GM12878 (cell line): ENCODE measurements around the gene CTBP1. TPM values are rescaled to one million over a fixed set of nuclear protein-coding genes. Genes with fewer than 3 reads are reported as not detected.

Experiments
- ATAC-seq: fragments of 200-7000 bp; cut with Tn5 transposase; 3 replicates; pipeline ENCODE4 v1.9.1; 2020; ENCODE audit warnings: mild to moderate bottlenecking, moderate library complexity
- BruUV-seq: library from RNA; stranded (reverse); fragments of 400-500 nt; replicated peaks from 2 replicates; lab custom pipeline; 2021; lab: Mats Ljungman, UMichigan
- CTCF ChIA-PET: fragments of 300-600 bp; sonication (Branson Sonifier 250); formaldehyde crosslinking; extraction: SDS; loops from one replicate; lab custom pipeline; 2021; ENCODE audit warnings: inconsistent platforms; lab: Yijun Ruan, JAX
- POLR2A ChIA-PET: fragments of 350-600 bp; formaldehyde crosslinking; extraction: SDS; loops from one replicate; lab custom pipeline; 2021; ENCODE audit warnings: inconsistent platforms; lab: Charles Lee
- RAD21 ChIA-PET: fragments of 300-600 bp; sonication (Branson Sonifier 250); formaldehyde crosslinking; loops from one replicate; lab custom pipeline; 2023; ENCODE audit warnings: antibody characterized with exemption; ENCODE audit not compliant: unreplicated experiment; lab: Charles Lee
- SMC1A ChIA-PET: fragments of 300-600 bp; sonication (Branson Sonifier 250); formaldehyde crosslinking; loops from one replicate; lab custom pipeline; 2023; ENCODE audit not compliant: unreplicated experiment, uncharacterized antibody; lab: Charles Lee
- DNase-seq: peaks from one replicate; pipeline ENCODE4 v3.0.0-alpha.2; 2011; ENCODE audit warnings: low read depth, low spot score
- FAIRE-seq: peaks from 3 replicates; lab custom pipeline; 2011; peaks lifted over from hg19 to GRCh38; lab: Jason Lieb, UNC
- H2AFZ ChIP-seq: 2 replicates; pipeline ENCODE4 v1.6.0; 2011; ENCODE audit warnings: low read depth, low read length, control low read depth; ENCODE audit not compliant: control insufficient read depth
- H3K27ac ChIP-seq: 2 replicates; pipeline ENCODE4 v1.5.1; 2011; ENCODE audit warnings: control low read depth; ENCODE audit not compliant: control insufficient read depth, insufficient read depth
- H3K27me3 ChIP-seq, 2 experiments: replicated peaks in 1 of 2; 2 replicates each; pipeline versions ENCODE4 v1.6.0 to v1.6.1; 2011; ENCODE audit warnings: low read length in 1 of 2; ENCODE audit not compliant: control insufficient read depth in 2 of 2, insufficient read depth in 2 of 2
- H3K36me3 ChIP-seq, 2 experiments: 2 replicates each; pipeline ENCODE4 v1.5.1; 2011; ENCODE audit warnings: low read length in 1 of 2; ENCODE audit not compliant: control insufficient read depth in 2 of 2, insufficient read depth in 2 of 2
- H3K4me1 ChIP-seq: 2 replicates; pipeline ENCODE4 v1.6.1; 2011; ENCODE audit warnings: mild to moderate bottlenecking, low read length, moderate library complexity, mixed read lengths; ENCODE audit not compliant: control insufficient read depth, insufficient read depth
- H3K4me2 ChIP-seq: 2 replicates; pipeline ENCODE4 v1.6.0; 2011; ENCODE audit warnings: control low read depth; ENCODE audit not compliant: control insufficient read depth, insufficient read depth
- H3K4me3 ChIP-seq: fragments of 200-600 bp; sonication (generic); 2 replicates; pipeline ENCODE4 v1.5.1; 2016
- H3K79me2 ChIP-seq: 2 replicates; pipeline ENCODE4 v1.6.0; 2011; ENCODE audit warnings: low read length; ENCODE audit not compliant: control insufficient read depth, insufficient read depth
- H3K9ac ChIP-seq: 2 replicates; pipeline ENCODE4 v1.8.0; 2011; ENCODE audit warnings: low read length, control low read depth, mixed read lengths; ENCODE audit not compliant: control insufficient read depth, insufficient read depth
- H3K9me3 ChIP-seq: replicated peaks from 3 replicates; pipeline ENCODE4 v1.5.1; 2011; ENCODE audit warnings: mild to moderate bottlenecking, low read length; ENCODE audit not compliant: control insufficient read depth, insufficient read depth
- H4K20me1 ChIP-seq: 2 replicates; pipeline ENCODE4 v1.6.0; 2011; ENCODE audit not compliant: control insufficient read depth, insufficient read depth
- DPF2 ChIP-seq: fragments of 450-650 bp; IDR thresholded peaks from 2 replicates; pipeline ENCODE4 v1.6.1; 2017; ENCODE audit warnings: mild to moderate bottlenecking
- SKIL ChIP-seq: fragments of 450-650 bp; IDR thresholded peaks from 2 replicates; pipeline ENCODE4 v1.6.1; 2017; ENCODE audit warnings: mild to moderate bottlenecking, low read depth, inconsistent platforms; ENCODE audit not compliant: poor library complexity, severe bottlenecking
- YY1 ChIP-seq: IDR thresholded peaks from 2 replicates; pipeline ENCODE4 v1.6.1; 2011; ENCODE audit warnings: low read depth, mild to moderate bottlenecking, low read length
- ZNF24 ChIP-seq: fragments of 450-650 bp; IDR thresholded peaks from 2 replicates; pipeline ENCODE4 v1.6.1; 2017; ENCODE audit warnings: antibody characterized with exemption, mild to moderate bottlenecking
- ZNF592 ChIP-seq: fragments of 450-650 bp; IDR thresholded peaks from 2 replicates; pipeline ENCODE4 v1.6.1; 2017; ENCODE audit warnings: mild to moderate bottlenecking, moderate library complexity
- WGBS: methylation state at CpG from one replicate; pipeline ENCODE4 v1.1.6; 2016; ENCODE audit warnings: low lambda C conversion rate; ENCODE audit not compliant: insufficient replicate concordance, insufficient coverage; ENCODE audit errors: missing lambda C conversion rate; 5-methylcytosine and 5-hydroxymethylcytosine counted together
- in situ Hi-C: fragments of 300-500 bp; cut with MboI; formaldehyde crosslinking; loops from 9 replicates; pipeline ENCODE4 v1.14.3; 2018; ENCODE audit warnings: mixed read lengths
- intact Hi-C: fragments of 100-400 bp; cut with micrococcal nuclease; formaldehyde crosslinking; loops from one replicate; pipeline ENCODE4 v1.14.2; 2022; ENCODE audit not compliant: unreplicated experiment
- polyA plus RNA-seq, 11 experiments: library from polyadenylated mRNA; depleted of rRNA in 4 of 11; unstranded in 6 of 11; stranded (reverse) in 5 of 11; fragments of >200 nt; fragmentation: Nextera tagmentation in 4 of 11; fragmentation: Illumina TruSeq in 1 of 11; extraction: Ambion mirVana in 4 of 11; extraction: Trizol in 1 of 11; gene quantifications; 1 replicate in 1 of 11; 2 replicates in 10 of 11; pipeline versions ENCODE4 v1.2.1 to v1.2.3, GENCODE V29; 2011 to 2016; ENCODE audit warnings: inconsistent platforms in 2 of 11, missing spikeins in 2 of 11, low read depth in 1 of 11
- total RNA-seq, 4 experiments: library from RNA; depleted of rRNA in 3 of 4; stranded (reverse); fragments of >200 nt in 3 of 4; fragmentation: Illumina TruSeq in 1 of 4; extraction: Trizol in 1 of 4; gene quantifications; 2 replicates each; pipeline versions ENCODE4 v1.2.1 to v1.2.3, GENCODE V29; 2013 to 2021

Gene CTBP1
- total and polyA plus RNA-seq, 10 of the 15 experiments (the other 5 are each of a cell fraction or from before 2014, with no cell fraction given) = 7.4 to 182 (median 63.1) TPM

DNA sequence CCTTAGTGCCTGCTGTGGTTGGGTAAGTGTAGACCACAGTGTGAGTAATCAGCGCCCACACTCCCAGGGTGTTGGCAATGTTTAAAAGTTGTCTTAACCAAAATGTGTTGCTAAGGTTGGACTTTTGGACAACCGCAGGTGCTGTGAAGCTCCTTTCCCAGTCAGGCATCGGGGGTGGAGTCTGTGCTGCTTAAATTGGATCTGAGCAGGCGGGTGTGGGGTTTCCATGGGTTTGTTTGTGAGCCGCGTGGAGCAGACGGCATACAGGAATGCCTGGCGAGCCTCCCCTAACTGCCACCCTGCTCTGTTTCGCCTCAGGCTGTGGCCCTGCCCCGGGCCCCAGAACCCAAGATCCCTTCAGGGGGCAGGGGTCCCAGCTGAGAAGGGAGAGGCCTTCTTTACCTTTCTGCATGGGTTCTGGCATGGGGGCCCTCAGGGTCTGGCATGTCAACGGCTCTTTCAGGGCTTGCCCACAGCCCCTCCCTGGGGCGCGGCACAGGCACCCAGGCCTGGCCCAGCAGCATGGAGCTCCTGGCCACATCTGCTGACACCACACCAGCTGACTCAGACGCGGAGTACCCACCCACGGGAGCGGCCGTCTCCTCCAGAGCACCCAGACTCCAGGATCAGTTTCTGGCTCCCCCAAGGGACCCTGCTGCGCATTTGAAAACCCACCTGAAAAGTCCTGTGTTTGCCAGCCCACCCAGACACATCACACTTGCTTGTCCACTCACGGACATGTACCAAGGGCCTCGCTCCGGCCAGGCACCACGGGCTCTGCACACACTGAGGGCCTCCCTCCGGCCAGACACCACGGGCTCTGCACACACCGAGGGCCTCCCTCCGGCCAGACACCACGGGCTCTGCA is 71.4 kb downstream of the CTBP1 start (continued):
- no peak for TF ChIP-seq SKIL
- TF ChIP-seq, all 136 proteins: peak for 6

DNA sequence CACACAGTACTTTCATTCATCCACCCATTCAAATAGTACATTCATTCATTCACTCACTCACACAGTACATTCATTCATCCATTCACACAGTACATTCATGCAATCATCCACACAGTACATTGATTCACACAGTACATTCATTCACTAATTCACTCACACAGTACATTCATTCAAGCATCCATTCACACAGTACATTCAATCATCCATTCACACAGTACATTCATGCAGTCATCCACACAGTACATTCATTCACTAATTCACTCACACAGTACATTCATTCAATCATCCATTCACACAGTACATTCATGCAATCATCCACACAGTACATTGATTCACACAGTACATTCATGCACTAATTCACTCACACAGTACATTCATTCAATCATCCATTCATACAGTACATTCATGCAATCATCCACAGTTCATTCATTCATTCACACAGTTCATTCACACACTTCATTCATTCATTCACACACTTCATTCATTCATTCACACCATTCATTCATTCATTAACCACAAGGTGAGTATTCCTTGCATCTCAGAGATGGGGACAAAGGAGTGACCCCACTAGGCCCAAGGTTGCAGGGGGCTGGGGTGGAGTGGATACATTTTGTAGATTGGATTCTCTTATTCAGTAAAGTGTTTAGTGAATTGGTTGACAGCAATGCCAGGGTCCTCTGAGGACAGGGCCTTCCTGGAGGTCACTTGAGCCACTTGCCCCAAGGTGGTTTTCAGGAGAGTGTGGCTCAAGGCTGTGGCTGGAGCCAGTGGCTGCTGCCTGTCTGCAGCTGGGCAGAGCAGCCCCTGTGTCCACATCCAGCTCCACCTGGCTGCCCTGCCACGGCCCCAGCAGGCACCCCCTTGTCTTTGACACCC is 72.3 kb downstream of the CTBP1 start:
- RAD21 ChIA-PET = no interaction called here

More for the DNA sequence above, 72.3 kb downstream of the CTBP1 start:
- WGBS = 31% methylated on average over 1 of the region's 1 CpG
- no peak overlapping the region for H3K4me2 ChIP-seq
- intact Hi-C loops = no loop called here
- no peaks in the 10 kb centered on the region for H3K36me3 ChIP-seq
- peaks cover 11% of the 10 kb centered on the region for H3K9me3 ChIP-seq
- TF ChIP-seq YY1 (no peak), ZNF592 (no peak), DPF2 (0 out of 2 replicates have a peak, but pooled peaks have one; percentile 61), ZNF24 (peak; percentile 98)
- BruUV-seq = TSS peak; percentile 52
- ATAC-seq (no peak; the same call in 2 of the 3 replicates), FAIRE-seq (no peak), DNase-seq (no peak)
- H3K4me1 ChIP-seq = peaks cover 3% of the 10 kb centered on the region; the same call in 1 of the 2 replicates
- no peaks in the 10 kb centered on the region for H4K20me1 ChIP-seq
- no peaks in the 10 kb centered on the region for H3K79me2 ChIP-seq
- no peak overlapping the region for H3K9ac ChIP-seq
- ChIA-PET CTCF (interaction anchor here (1.2 kb wide), 2 partner anchors 9 to 27 kb away, joined by 3 to 5 read pairs; no protein-coding TSS in a partner anchor), POLR2A (interaction anchor here (0.5 kb wide), 1 partner anchor 170 kb away, joined by 3 read pairs; the partner anchor contains the start of gene UVSSA), SMC1A (no interaction called here)
- in situ Hi-C loops = no loop called here
- H3K27ac ChIP-seq = no peak overlapping the region
- no peak overlapping the region for H2AFZ ChIP-seq
- H3K27me3 ChIP-seq = peaks cover 0 to 8% of the 10 kb centered on the region in 2 experiments; a peak in 2 of 4 replicates
- H3K4me3 ChIP-seq = no peak overlapping the region
